HepG2 (cell line): ENCODE results near the gene TMEM151A. TPM values are rescaled to one million over a fixed set of nuclear protein-coding genes. Genes with fewer than 3 reads are reported as not detected.
A peak's percentile ranks its signal among the peaks of the same experiment; 100 is the strongest.

ENCODE experiments used
- CCDC6 ChIP-seq: sonication (generic); formaldehyde crosslinking; IDR thresholded peaks from 2 replicates; pipeline ENCODE4 v1.8.1; 2022; ENCODE audit warnings: mild to moderate bottlenecking, missing genetic modification reagents, moderate library complexity
- FOXA3 ChIP-seq: IDR thresholded peaks from 2 replicates; pipeline ENCODE4 v1.6.1; 2016; ENCODE audit warnings: missing genetic modification reagents, missing compliant biosample characterization
- FOXP1 ChIP-seq, 2 experiments: fragments of 450-650 bp in 1 of 2; IDR thresholded peaks; 2 replicates each; pipeline ENCODE4 v1.6.1; 2017 to 2018; ENCODE audit warnings: antibody characterized with exemption in 1 of 2
- HNF4A ChIP-seq: sonication (generic); formaldehyde crosslinking; IDR thresholded peaks from 2 replicates; pipeline ENCODE4 v1.4.0; 2020; ENCODE audit warnings: missing genetic modification reagents
- HNRNPK ChIP-seq: fragments of 200-400 bp; formaldehyde crosslinking; IDR thresholded peaks from 2 replicates; pipeline ENCODE4 v1.6.1; 2018; ENCODE audit warnings: low read length, low read depth, moderate library complexity, mild to moderate bottlenecking; ENCODE audit not compliant: poor library complexity, severe bottlenecking
- JDP2 ChIP-seq: sonication (generic); formaldehyde crosslinking; IDR thresholded peaks from 2 replicates; pipeline ENCODE4 v1.8.1; 2022; ENCODE audit warnings: missing genetic modification reagents, borderline replicate concordance
- KAT7 ChIP-seq: IDR thresholded peaks from 2 replicates; pipeline ENCODE4 v1.6.1; 2018; ENCODE audit warnings: borderline replicate concordance, missing compliant biosample characterization
- MLX ChIP-seq: IDR thresholded peaks from 2 replicates; pipeline ENCODE4 v1.6.1; 2016
- MYNN ChIP-seq: sonication (generic); formaldehyde crosslinking; IDR thresholded peaks from 2 replicates; pipeline ENCODE4 v1.4.0; 2020; ENCODE audit warnings: mild to moderate bottlenecking, low read depth, missing genetic modification reagents
- REST ChIP-seq, 2 experiments: IDR thresholded peaks; 2 replicates each; pipeline ENCODE4 v1.6.1; 2011 to 2012; ENCODE audit warnings: low read length in 2 of 2, borderline replicate concordance in 1 of 2, low read depth in 1 of 2, mild to moderate bottlenecking in 1 of 2, moderate library complexity in 1 of 2
- SNAPC5 ChIP-seq: sonication (generic); formaldehyde crosslinking; IDR thresholded peaks from 2 replicates; pipeline ENCODE4 v1.8.1; 2023; ENCODE audit warnings: mild to moderate bottlenecking, missing genetic modification reagents, borderline replicate concordance
- STAT6 ChIP-seq: sonication (generic); formaldehyde crosslinking; IDR thresholded peaks from 2 replicates; pipeline ENCODE4 v1.4.0; 2020; ENCODE audit warnings: missing genetic modification reagents, mild to moderate bottlenecking, borderline replicate concordance
- ZBTB2 ChIP-seq: sonication (generic); formaldehyde crosslinking; IDR thresholded peaks from 2 replicates; pipeline ENCODE4 v1.8.0; 2022; ENCODE audit warnings: low read depth, missing genetic modification reagents
- ZNF230 ChIP-seq: sonication (generic); formaldehyde crosslinking; IDR thresholded peaks from 2 replicates; pipeline ENCODE4 v1.4.0; 2020; ENCODE audit warnings: mild to moderate bottlenecking, missing genetic modification reagents
- ZNF253 ChIP-seq: sonication (generic); formaldehyde crosslinking; IDR thresholded peaks from 2 replicates; pipeline ENCODE4 v1.8.0; 2022; ENCODE audit warnings: mild to moderate bottlenecking, missing genetic modification reagents, borderline replicate concordance
- ZNF3 ChIP-seq: IDR thresholded peaks from 2 replicates; pipeline ENCODE4 v1.7.0; 2017; ENCODE audit warnings: inconsistent platforms
- ZNF331 ChIP-seq: sonication (generic); formaldehyde crosslinking; IDR thresholded peaks from 2 replicates; pipeline ENCODE4 v1.4.0; 2020; ENCODE audit warnings: missing genetic modification reagents
- ZNF839 ChIP-seq: sonication (generic); formaldehyde crosslinking; IDR thresholded peaks from 2 replicates; pipeline ENCODE4 v1.4.0; 2020; ENCODE audit warnings: missing genetic modification reagents, mild to moderate bottlenecking, borderline replicate concordance
- ZSCAN21 ChIP-seq: sonication (generic); formaldehyde crosslinking; IDR thresholded peaks from 2 replicates; pipeline ENCODE4 v1.8.0; 2022; ENCODE audit warnings: mild to moderate bottlenecking, missing genetic modification reagents, moderate library complexity, borderline replicate concordance
- polyA plus RNA-seq, 8 experiments: library from polyadenylated mRNA; depleted of rRNA in 3 of 8; stranded (reverse) in 7 of 8; unstranded in 1 of 8; fragments of >200 nt; fragmentation: Illumina TruSeq in 4 of 8; extraction: Trizol in 4 of 8; gene quantifications; 2 replicates each; pipeline versions ENCODE4 v1.2.1 to v1.2.3, GENCODE V29; 2011 to 2016; ENCODE audit warnings: low read depth in 4 of 8, missing spikeins in 1 of 8, mixed read lengths in 1 of 8; ENCODE audit not compliant: insufficient read depth in 1 of 8
- total RNA-seq, 5 experiments: library from RNA; depleted of rRNA; stranded (reverse); fragments of >200 nt; fragmentation: Illumina TruSeq; extraction: Trizol; gene quantifications; 2 replicates each; pipeline ENCODE4 v1.2.3, GENCODE V29; 2016; ENCODE audit warnings: low read depth in 1 of 5

TMEM151A gene
- total and polyA plus RNA-seq, 2 of the 13 experiments (the other 11 are each of a cell fraction or from before 2014, with no cell fraction given): 0.18 to 0.33 TPM

GRCh38 chr11:66336234-66337102, 44.8 kb downstream of the TMEM151A start, which contains the start of gene RIN1 (continued):
- TF ChIP-seq FOXA3 (CRISPR knock-in tag) (peak; percentile 64), HNF4A (CRISPR knock-in tag) (peak; percentile 68), MLX (CRISPR knock-in tag) (peak; percentile 67; the same call in 1 of the 2 replicates), CCDC6 (CRISPR knock-in tag) (0 out of 2 replicates have a peak, but pooled peaks have one; percentile 48), MYNN (CRISPR knock-in tag) (no peak), KAT7 (peak; percentile 52; the same call in 1 of the 2 replicates), ZSCAN21 (CRISPR knock-in tag) (no peak; the same call in 1 of the 2 replicates), FOXP1 (IDR thresholded peaks at IDR 0.05) (no peak), FOXP1 (CRISPR knock-in tag; IDR thresholded peaks at IDR 0.05) (peak; percentile 47; the same call in 1 of the 2 replicates), ZNF230 (no peak), REST (IDR thresholded peaks at IDR 0.05; ENCODE audit: borderline replicate concordance in 1 of 2, low read depth in 1 of 2, low read length in 2 of 2) (no peak; a peak in 1 of 4 replicates), STAT6 (CRISPR knock-in tag) (no peak), HNRNPK (no peak), SNAPC5 (CRISPR knock-in tag) (no peak), ZNF839 (CRISPR knock-in tag) (peak; percentile 80; the same call in 1 of the 2 replicates), ZNF253 (no peak), ZNF3 (0 out of 2 replicates have a peak, but pooled peaks have one; percentile 44), JDP2 (CRISPR knock-in tag) (no peak), ZBTB2 (CRISPR knock-in tag) (no peak), ZNF331 (CRISPR knock-in tag) (0 out of 2 replicates have a peak, but pooled peaks have one; percentile 54)
